ENCODE measurements around the gene PIH1D1. TPM values are rescaled to one million over a fixed set of nuclear protein-coding genes. Genes with fewer than 3 reads are reported as not detected.

PIH1D1 gene
- total and polyA plus RNA-seq, 2 of the 8 experiments (the other 6 are each of a cell fraction or from before 2014, with no cell fraction given): 146 to 195 TPM

DNA sequence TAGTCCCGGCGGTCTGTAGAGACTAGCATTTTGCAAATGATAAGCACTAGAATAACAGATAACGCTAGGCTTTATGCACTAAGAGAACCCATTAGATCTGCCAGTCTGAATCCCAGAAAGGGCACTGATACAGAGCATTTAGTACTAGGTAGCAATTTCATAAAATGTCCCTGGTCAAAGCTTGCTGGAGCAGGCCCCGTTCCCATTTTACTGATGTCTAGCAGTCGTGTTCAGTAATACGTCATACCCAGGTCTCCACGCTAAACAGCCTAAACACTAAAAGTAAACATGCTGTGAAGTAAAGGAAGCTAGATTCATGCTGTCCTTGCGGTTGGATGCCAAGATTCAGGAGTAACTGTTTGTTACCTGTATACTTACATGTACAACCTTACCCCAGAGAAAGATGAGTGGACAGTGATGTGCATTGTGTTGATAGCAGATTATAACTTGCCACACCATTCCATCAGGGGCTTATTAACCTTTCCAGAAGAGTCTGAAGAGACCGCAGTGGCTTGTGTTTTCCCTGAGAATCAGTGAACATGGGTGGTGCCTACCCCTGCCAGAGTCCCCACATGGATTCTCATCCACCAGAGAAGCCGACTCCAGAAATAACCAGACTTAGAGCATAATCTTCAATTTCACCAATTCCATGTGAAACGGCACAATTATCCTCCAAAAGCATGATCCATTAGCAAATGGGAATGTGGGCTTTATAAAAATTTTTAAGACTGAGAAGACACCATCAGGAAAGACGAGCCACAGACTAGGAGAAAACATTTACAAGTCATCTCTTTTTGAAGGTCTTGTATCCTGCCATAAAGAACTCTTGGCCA, 41.2 kb upstream of the PIH1D1 start (continued):
- TF ChIP-seq, protein P1, sequence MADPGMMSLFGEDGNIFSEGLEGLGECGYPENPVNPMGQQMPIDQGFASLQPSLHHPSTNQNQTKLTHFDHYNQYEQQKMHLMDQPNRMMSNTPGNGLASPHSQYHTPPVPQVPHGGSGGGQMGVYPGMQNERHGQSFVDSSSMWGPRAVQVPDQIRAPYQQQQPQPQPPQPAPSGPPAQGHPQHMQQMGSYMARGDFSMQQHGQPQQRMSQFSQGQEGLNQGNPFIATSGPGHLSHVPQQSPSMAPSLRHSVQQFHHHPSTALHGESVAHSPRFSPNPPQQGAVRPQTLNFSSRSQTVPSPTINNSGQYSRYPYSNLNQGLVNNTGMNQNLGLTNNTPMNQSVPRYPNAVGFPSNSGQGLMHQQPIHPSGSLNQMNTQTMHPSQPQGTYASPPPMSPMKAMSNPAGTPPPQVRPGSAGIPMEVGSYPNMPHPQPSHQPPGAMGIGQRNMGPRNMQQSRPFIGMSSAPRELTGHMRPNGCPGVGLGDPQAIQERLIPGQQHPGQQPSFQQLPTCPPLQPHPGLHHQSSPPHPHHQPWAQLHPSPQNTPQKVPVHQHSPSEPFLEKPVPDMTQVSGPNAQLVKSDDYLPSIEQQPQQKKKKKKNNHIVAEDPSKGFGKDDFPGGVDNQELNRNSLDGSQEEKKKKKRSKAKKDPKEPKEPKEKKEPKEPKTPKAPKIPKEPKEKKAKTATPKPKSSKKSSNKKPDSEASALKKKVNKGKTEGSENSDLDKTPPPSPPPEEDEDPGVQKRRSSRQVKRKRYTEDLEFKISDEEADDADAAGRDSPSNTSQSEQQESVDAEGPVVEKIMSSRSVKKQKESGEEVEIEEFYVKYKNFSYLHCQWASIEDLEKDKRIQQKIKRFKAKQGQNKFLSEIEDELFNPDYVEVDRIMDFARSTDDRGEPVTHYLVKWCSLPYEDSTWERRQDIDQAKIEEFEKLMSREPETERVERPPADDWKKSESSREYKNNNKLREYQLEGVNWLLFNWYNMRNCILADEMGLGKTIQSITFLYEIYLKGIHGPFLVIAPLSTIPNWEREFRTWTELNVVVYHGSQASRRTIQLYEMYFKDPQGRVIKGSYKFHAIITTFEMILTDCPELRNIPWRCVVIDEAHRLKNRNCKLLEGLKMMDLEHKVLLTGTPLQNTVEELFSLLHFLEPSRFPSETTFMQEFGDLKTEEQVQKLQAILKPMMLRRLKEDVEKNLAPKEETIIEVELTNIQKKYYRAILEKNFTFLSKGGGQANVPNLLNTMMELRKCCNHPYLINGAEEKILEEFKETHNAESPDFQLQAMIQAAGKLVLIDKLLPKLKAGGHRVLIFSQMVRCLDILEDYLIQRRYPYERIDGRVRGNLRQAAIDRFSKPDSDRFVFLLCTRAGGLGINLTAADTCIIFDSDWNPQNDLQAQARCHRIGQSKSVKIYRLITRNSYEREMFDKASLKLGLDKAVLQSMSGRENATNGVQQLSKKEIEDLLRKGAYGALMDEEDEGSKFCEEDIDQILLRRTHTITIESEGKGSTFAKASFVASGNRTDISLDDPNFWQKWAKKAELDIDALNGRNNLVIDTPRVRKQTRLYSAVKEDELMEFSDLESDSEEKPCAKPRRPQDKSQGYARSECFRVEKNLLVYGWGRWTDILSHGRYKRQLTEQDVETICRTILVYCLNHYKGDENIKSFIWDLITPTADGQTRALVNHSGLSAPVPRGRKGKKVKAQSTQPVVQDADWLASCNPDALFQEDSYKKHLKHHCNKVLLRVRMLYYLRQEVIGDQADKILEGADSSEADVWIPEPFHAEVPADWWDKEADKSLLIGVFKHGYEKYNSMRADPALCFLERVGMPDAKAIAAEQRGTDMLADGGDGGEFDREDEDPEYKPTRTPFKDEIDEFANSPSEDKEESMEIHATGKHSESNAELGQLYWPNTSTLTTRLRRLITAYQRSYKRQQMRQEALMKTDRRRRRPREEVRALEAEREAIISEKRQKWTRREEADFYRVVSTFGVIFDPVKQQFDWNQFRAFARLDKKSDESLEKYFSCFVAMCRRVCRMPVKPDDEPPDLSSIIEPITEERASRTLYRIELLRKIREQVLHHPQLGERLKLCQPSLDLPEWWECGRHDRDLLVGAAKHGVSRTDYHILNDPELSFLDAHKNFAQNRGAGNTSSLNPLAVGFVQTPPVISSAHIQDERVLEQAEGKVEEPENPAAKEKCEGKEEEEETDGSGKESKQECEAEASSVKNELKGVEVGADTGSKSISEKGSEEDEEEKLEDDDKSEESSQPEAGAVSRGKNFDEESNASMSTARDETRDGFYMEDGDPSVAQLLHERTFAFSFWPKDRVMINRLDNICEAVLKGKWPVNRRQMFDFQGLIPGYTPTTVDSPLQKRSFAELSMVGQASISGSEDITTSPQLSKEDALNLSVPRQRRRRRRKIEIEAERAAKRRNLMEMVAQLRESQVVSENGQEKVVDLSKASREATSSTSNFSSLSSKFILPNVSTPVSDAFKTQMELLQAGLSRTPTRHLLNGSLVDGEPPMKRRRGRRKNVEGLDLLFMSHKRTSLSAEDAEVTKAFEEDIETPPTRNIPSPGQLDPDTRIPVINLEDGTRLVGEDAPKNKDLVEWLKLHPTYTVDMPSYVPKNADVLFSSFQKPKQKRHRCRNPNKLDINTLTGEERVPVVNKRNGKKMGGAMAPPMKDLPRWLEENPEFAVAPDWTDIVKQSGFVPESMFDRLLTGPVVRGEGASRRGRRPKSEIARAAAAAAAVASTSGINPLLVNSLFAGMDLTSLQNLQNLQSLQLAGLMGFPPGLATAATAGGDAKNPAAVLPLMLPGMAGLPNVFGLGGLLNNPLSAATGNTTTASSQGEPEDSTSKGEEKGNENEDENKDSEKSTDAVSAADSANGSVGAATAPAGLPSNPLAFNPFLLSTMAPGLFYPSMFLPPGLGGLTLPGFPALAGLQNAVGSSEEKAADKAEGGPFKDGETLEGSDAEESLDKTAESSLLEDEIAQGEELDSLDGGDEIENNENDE (IDR thresholded peaks at IDR 0.05; ENCODE audit: insufficient replicate concordance, low read length): peak; percentile 71
- TF ChIP-seq POLR2A (IDR thresholded peaks at IDR 0.05; ENCODE audit: control extremely low read depth in 1 of 2, low read depth in 2 of 2, low read length in 2 of 2) (peak; percentile 87 to 93), SP2 (IDR thresholded peaks at IDR 0.05; ENCODE audit: low read length) (no peak), TAF1 (IDR thresholded peaks at IDR 0.05; ENCODE audit: low read depth, low read length) (no peak), USF2 (IDR thresholded peaks at IDR 0.05; ENCODE audit: low read length) (peak; percentile 3; the same call in 1 of the 2 replicates), PHF8 (conservative IDR thresholded peaks at IDR 0.05; ENCODE audit: low read depth, low read length) (no peak), TCF12 (IDR thresholded peaks at IDR 0.05; ENCODE audit: low read depth, low read length) (no peak)

Measured in H1 (cell line).